ENCODE measurements around the gene SYTL5. TPM values are rescaled to one million over a fixed set of nuclear protein-coding genes. Genes with fewer than 3 reads are reported as not detected.

The SYTL5 gene
- total RNA-seq, 1 donor from 2014 or later = not detected

GRCh38 chrX:38105216-38105725, 98.9 kb downstream of the SYTL5 start:
- H3K27me3 Mint-ChIP-seq (ENCODE audit: unreplicated experiment) = no peaks in the 10 kb centered on the region
- H3K4me3 Mint-ChIP-seq (ENCODE audit: unreplicated experiment) = no peak overlapping the region
- no peak for DNase-seq
- TF ChIP-seq CTCF (IDR thresholded peaks at IDR 0.05; ENCODE audit: partially characterized antibody, unreplicated experiment) = no peak
- H3K4me1 Mint-ChIP-seq (ENCODE audit: low read depth, unreplicated experiment) = peaks cover 8% of the 10 kb centered on the region
- no peak overlapping the region for H3K27ac Mint-ChIP-seq (ENCODE audit: unreplicated experiment)
- no peaks in the 10 kb centered on the region for H3K36me3 Mint-ChIP-seq (ENCODE audit: unreplicated experiment)
- peaks cover 2% of the 10 kb centered on the region for H3K9me3 Mint-ChIP-seq (ENCODE audit: unreplicated experiment)

- DNase-seq = no peak
- peaks cover 9% of the 10 kb centered on the region for H3K4me1 Mint-ChIP-seq (ENCODE audit: low read depth, unreplicated experiment)
- no peak overlapping the region for H3K4me3 Mint-ChIP-seq (ENCODE audit: unreplicated experiment)
- no peaks in the 10 kb centered on the region for H3K27me3 Mint-ChIP-seq (ENCODE audit: unreplicated experiment)
- H3K36me3 Mint-ChIP-seq (ENCODE audit: unreplicated experiment) = no peaks in the 10 kb centered on the region
- no peak for TF ChIP-seq CTCF (IDR thresholded peaks at IDR 0.05; ENCODE audit: partially characterized antibody, unreplicated experiment)
- no peak overlapping the region for H3K27ac Mint-ChIP-seq (ENCODE audit: unreplicated experiment)
- peaks cover 2% of the 10 kb centered on the region for H3K9me3 Mint-ChIP-seq (ENCODE audit: unreplicated experiment)
Observed at GRCh38 chrX:38106991-38107655, 100.8 kb downstream of the SYTL5 start.

- H3K36me3 Mint-ChIP-seq (ENCODE audit: unreplicated experiment) = no peaks in the 10 kb centered on the region
- H3K4me1 Mint-ChIP-seq (ENCODE audit: low read depth, unreplicated experiment) = peaks cover 9% of the 10 kb centered on the region
- TF ChIP-seq CTCF (IDR thresholded peaks at IDR 0.05; ENCODE audit: partially characterized antibody, unreplicated experiment) = no peak
- no peak overlapping the region for H3K27ac Mint-ChIP-seq (ENCODE audit: unreplicated experiment)
- no peak overlapping the region for H3K4me3 Mint-ChIP-seq (ENCODE audit: unreplicated experiment)
- peaks cover 2% of the 10 kb centered on the region for H3K9me3 Mint-ChIP-seq (ENCODE audit: unreplicated experiment)
- no peaks in the 10 kb centered on the region for H3K27me3 Mint-ChIP-seq (ENCODE audit: unreplicated experiment)
- DNase-seq = no peak
Observed at GRCh38 chrX:38108364-38108763, 102.0 kb downstream of the SYTL5 start.

- DNase-seq = no peak
- Mint-ChIP-seq H3K9me3 (ENCODE audit: unreplicated experiment) (peaks cover 2% of the 10 kb centered on the region), H3K27me3 (ENCODE audit: unreplicated experiment) (no peaks in the 10 kb centered on the region), H3K4me1 (ENCODE audit: low read depth, unreplicated experiment) (peaks cover 13% of the 10 kb centered on the region), H3K36me3 (ENCODE audit: unreplicated experiment) (no peaks in the 10 kb centered on the region), H3K4me3 (ENCODE audit: unreplicated experiment) (no peak overlapping the region), H3K27ac (ENCODE audit: unreplicated experiment) (peak overlapping the region; percentile 74)
- TF ChIP-seq CTCF (IDR thresholded peaks at IDR 0.05; ENCODE audit: partially characterized antibody, unreplicated experiment) = no peak
Observed at GRCh38 chrX:38109042-38109898, 102.9 kb downstream of the SYTL5 start.

- peaks cover 2% of the 10 kb centered on the region for H3K9me3 Mint-ChIP-seq (ENCODE audit: unreplicated experiment)
- no peak overlapping the region for H3K4me3 Mint-ChIP-seq (ENCODE audit: unreplicated experiment)
- H3K4me1 Mint-ChIP-seq (ENCODE audit: low read depth, unreplicated experiment) = peaks cover 13% of the 10 kb centered on the region
- no peak for TF ChIP-seq CTCF (IDR thresholded peaks at IDR 0.05; ENCODE audit: partially characterized antibody, unreplicated experiment)
- no peak for DNase-seq
- H3K36me3 Mint-ChIP-seq (ENCODE audit: unreplicated experiment) = no peaks in the 10 kb centered on the region
- peak overlapping the region; percentile 55 for H3K27ac Mint-ChIP-seq (ENCODE audit: unreplicated experiment)
- H3K27me3 Mint-ChIP-seq (ENCODE audit: unreplicated experiment) = no peaks in the 10 kb centered on the region
Observed at GRCh38 chrX:38110231-38110630, 103.9 kb downstream of the SYTL5 start.

Measured in glutamatergic neuron (in vitro differentiated cells).